Measurements from ENCODE around the gene CACUL1. TPM values are rescaled to one million over a fixed set of nuclear protein-coding genes. Genes with fewer than 3 reads are reported as not detected.
A peak's percentile ranks its signal among the peaks of the same experiment; 100 is the strongest.

The CACUL1 gene
- polyA plus RNA-seq, 1 experiment = 15.3 TPM

DNA sequence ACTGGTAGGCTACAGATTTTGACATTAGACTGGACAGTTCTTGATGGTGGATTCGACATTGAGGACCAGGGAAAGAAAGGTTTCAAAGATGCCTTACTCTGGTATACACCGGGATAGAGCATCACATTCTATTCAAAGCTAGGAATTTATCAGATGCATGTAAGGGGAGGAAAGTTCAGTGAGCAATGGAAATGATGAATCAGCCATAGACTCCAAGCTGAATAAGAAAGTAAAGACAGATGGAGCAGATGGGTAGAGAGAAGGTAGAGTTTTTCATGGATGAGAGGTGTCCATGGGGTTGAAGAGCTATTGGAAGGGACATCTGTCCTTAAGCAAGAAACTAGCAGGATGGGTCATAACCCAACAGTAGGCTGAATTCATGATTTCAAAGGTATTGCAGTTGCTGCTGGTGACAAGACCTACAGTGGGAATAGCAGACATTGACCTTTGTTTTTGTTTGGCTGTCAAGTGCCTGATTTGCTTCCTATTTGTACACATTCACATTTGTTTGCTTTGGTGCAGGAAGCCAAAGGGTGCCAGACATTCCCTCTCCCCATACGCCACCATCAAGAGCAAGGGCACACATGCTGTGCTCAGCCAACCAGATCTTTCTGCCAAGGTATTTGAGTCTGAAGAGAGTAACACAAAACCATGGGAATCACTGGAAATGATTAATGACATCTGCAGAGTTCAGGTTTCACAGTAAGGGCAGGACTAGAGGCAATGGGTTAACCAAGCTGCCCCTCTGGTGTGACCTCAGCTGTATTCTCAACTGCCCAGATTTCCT lies 8.6 kb upstream of the CACUL1 start:
- TF ChIP-seq, protein P1, sequence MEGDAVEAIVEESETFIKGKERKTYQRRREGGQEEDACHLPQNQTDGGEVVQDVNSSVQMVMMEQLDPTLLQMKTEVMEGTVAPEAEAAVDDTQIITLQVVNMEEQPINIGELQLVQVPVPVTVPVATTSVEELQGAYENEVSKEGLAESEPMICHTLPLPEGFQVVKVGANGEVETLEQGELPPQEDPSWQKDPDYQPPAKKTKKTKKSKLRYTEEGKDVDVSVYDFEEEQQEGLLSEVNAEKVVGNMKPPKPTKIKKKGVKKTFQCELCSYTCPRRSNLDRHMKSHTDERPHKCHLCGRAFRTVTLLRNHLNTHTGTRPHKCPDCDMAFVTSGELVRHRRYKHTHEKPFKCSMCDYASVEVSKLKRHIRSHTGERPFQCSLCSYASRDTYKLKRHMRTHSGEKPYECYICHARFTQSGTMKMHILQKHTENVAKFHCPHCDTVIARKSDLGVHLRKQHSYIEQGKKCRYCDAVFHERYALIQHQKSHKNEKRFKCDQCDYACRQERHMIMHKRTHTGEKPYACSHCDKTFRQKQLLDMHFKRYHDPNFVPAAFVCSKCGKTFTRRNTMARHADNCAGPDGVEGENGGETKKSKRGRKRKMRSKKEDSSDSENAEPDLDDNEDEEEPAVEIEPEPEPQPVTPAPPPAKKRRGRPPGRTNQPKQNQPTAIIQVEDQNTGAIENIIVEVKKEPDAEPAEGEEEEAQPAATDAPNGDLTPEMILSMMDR (IDR thresholded peaks at IDR 0.05; ENCODE audit: low read depth, low read length) = no peak
- H3K27me3 ChIP-seq (ENCODE audit: control insufficient read depth, insufficient read depth, low read length) = peaks cover 4% of the 10 kb centered on the region
- no peak overlapping the region for H3K27ac ChIP-seq (ENCODE audit: low read depth, low read length)
- H3K9me3 ChIP-seq (ENCODE audit: control insufficient read depth, insufficient read depth, low read length) = no peaks in the 10 kb centered on the region
- POLR2A ChIA-PET = no interaction called here
- CTCF ChIA-PET = no interaction called here
- no peak for DNase-seq (ENCODE audit: low read depth, low spot score)
- no peak overlapping the region for H3K4me3 ChIP-seq (ENCODE audit: low read depth, low read length)

DNA sequence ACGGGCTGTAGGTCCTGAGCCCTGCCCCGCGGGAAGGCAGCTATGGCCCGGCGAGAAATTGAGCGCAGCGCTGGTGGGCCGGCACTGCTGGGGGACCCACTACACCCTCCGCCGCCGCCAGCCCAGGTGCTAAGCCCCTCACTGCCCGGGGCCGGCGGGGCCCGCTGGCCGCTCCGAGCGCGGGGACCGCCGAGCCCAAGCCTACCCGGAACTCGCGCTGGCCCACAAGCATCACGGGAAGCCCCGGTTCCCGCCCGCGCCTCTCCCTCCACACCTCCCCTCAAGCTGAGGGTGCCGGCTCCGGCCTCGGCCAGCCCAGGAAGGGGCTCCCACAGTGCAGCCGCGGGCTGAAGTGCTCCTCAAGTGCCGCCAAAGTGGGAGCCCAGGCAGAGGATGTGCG lies 5.5 kb upstream of the CACUL1 start:
- no peak for DNase-seq (ENCODE audit: low read depth, low spot score)
- Histone ChIP-seq H3K27ac (ENCODE audit: low read depth, low read length) (no peak overlapping the region), H3K4me3 (ENCODE audit: low read depth, low read length) (no peak overlapping the region), H3K27me3 (ENCODE audit: control insufficient read depth, insufficient read depth, low read length) (peaks cover 4% of the 10 kb centered on the region), H3K9me3 (ENCODE audit: control insufficient read depth, insufficient read depth, low read length) (no peaks in the 10 kb centered on the region)
- ChIA-PET POLR2A (no interaction called here), CTCF (no interaction called here)
- TF ChIP-seq, protein P1 (IDR thresholded peaks at IDR 0.05; ENCODE audit: low read depth, low read length) = no peak

DNA sequence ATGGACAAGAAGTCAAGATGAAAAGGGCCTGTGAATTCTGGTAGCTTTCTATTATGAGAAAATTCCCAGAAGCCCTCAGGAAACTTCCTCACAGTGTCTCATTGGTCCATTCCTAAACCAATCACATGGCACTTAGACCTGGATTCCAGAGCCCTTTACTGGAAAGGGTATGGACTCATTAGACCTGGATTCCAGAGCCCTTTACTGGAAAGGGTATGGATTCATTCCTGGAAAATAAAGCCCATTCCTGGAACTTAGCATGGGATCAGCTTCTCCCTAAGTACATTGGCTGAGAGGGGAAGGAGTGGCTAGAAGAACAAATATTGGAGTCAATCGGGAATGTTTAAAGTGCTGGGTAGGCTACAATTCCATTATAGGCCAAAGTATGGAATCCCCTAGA lies 3.7 kb upstream of the CACUL1 start:
- CTCF ChIA-PET = no interaction called here
- TF ChIP-seq, protein P1 (IDR thresholded peaks at IDR 0.05; ENCODE audit: low read depth, low read length) = no peak
- Histone ChIP-seq H3K4me3 (ENCODE audit: low read depth, low read length) (no peak overlapping the region), H3K9me3 (ENCODE audit: control insufficient read depth, insufficient read depth, low read length) (no peaks in the 10 kb centered on the region; the same call in 1 of the 2 replicates), H3K27ac (ENCODE audit: low read depth, low read length) (no peak overlapping the region), H3K27me3 (ENCODE audit: control insufficient read depth, insufficient read depth, low read length) (peaks cover 4% of the 10 kb centered on the region)
- no peak for DNase-seq (ENCODE audit: low read depth, low spot score)
- POLR2A ChIA-PET = no interaction called here

DNA sequence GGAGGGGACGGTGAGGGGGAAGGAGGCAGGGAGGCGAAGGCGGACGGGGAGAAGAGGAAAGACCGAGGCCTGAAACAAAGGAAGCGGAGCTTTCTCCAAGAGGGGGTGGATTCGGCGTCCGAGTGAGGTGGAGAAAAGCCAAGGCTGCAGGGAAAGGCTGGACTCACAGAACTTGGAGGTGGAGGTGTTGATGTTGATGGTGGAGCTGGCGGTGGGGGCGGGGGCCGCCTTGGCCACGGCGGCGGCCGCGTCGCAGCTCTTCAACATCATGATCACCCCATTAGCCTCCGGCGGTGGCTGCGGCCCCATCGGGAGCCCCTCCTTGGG lies 578 bp downstream of the CACUL1 start:
- CTCF ChIA-PET = interaction anchor here (1.2 to 2.7 kb wide), 5 partner anchors 20 to 186 kb away, joined by 5 to 17 read pairs (median 6); no protein-coding TSS in a partner anchor
- DNase-seq (ENCODE audit: low read depth, low spot score) = no peak

More for the DNA sequence above, 578 bp downstream of the CACUL1 start:
- Histone ChIP-seq H3K27ac (ENCODE audit: low read depth, low read length) (peak overlapping the region; percentile 81), H3K9me3 (ENCODE audit: control insufficient read depth, insufficient read depth, low read length) (no peaks in the 10 kb centered on the region; the same call in 1 of the 2 replicates), H3K4me3 (ENCODE audit: low read depth, low read length) (peak overlapping the region; percentile 95), H3K27me3 (ENCODE audit: control insufficient read depth, insufficient read depth, low read length) (no peaks in the 10 kb centered on the region)
- POLR2A ChIA-PET = interaction anchor here (0.5 to 1.3 kb wide), 5 partner anchors 186 to 318 kb away, joined by 3 to 11 read pairs (median 3); partner anchors contain the start of gene NANOS1
- TF ChIP-seq, protein P1 (IDR thresholded peaks at IDR 0.05; ENCODE audit: low read depth, low read length) = no peak

Measured in AG04450 (cell line).